Karpas-422 (cell line): ENCODE data around the gene MRFAP1. TPM values are rescaled to one million over a fixed set of nuclear protein-coding genes. Genes with fewer than 3 reads are reported as not detected.
"Not testable (repeated sequence)": the region's sequence is repeated elsewhere in the genome, so short reads cannot be mapped to it uniquely, and the experiment has no call there.

ENCODE experiments used
- DNase-seq: peaks from one replicate; pipeline ENCODE4 v3.0.0-alpha.2; 2015
- H2AFZ ChIP-seq: fragments of 200-600 bp; sonication (generic); 2 replicates; pipeline ENCODE4 v1.6.1; 2014; ENCODE audit warnings: antibody characterized with exemption, low read length, mixed read lengths
- H3K27ac ChIP-seq: fragments of 200-600 bp; sonication (generic); 2 replicates; pipeline ENCODE4 v1.5.1; 2014; ENCODE audit warnings: mild to moderate bottlenecking, low read length, moderate library complexity
- H3K27me3 ChIP-seq: fragments of 200-600 bp; sonication (generic); 2 replicates; pipeline ENCODE4 v1.6.1; 2014; ENCODE audit warnings: low read length, mixed read lengths
- H3K36me3 ChIP-seq: fragments of 200-600 bp; sonication (generic); 2 replicates; pipeline ENCODE4 v1.6.1; 2014; ENCODE audit warnings: low read length, mixed read lengths; ENCODE audit not compliant: insufficient read depth
- H3K4me1 ChIP-seq: fragments of 200-600 bp; sonication (generic); 2 replicates; pipeline ENCODE4 v1.6.1; 2014; ENCODE audit warnings: mild to moderate bottlenecking, low read length, mixed read lengths
- H3K4me2 ChIP-seq: fragments of 200-600 bp; sonication (generic); 2 replicates; pipeline ENCODE4 v1.6.1; 2014; ENCODE audit warnings: low read length, low read depth, mild to moderate bottlenecking; ENCODE audit not compliant: poor library complexity, severe bottlenecking
- H3K4me3 ChIP-seq: fragments of 200-600 bp; sonication (generic); 2 replicates; pipeline ENCODE4 v1.5.1; 2014; ENCODE audit warnings: mild to moderate bottlenecking, antibody characterized with exemption, low read length, mixed read lengths
- H3K79me2 ChIP-seq: fragments of 200-600 bp; sonication (generic); 2 replicates; pipeline ENCODE4 v1.6.1; 2014; ENCODE audit warnings: mild to moderate bottlenecking, low read length, mixed read lengths
- H3K9ac ChIP-seq: fragments of 200-600 bp; sonication (generic); 2 replicates; pipeline ENCODE4 v1.6.0; 2014; ENCODE audit warnings: low read length
- H3K9me2 ChIP-seq: fragments of 200-600 bp; sonication (generic), shearing (Covaris generic); replicated peaks from 2 replicates; pipeline ENCODE4 v1.6.0; 2014; ENCODE audit warnings: mild to moderate bottlenecking, low read length, moderate library complexity; ENCODE audit not compliant: insufficient read depth
- H3K9me3 ChIP-seq: fragments of 300-700, 200-600 bp; sonication (generic); 2 replicates; pipeline ENCODE4 v1.6.1; 2014; ENCODE audit warnings: low read length, mixed read lengths
- H4K20me1 ChIP-seq: fragments of 200-600 bp; sonication (generic); 2 replicates; pipeline ENCODE4 v1.6.1; 2014; ENCODE audit warnings: mild to moderate bottlenecking, antibody characterized with exemption, low read length, low read depth; ENCODE audit not compliant: insufficient read depth
- total RNA-seq: library from RNA; depleted of rRNA; stranded (reverse); fragments of >200 nt; shearing (Covaris generic); gene quantifications from 2 replicates; pipeline ENCODE4 v1.2.3, GENCODE V29; 2014; ENCODE audit warnings: low replicate concordance

Gene MRFAP1
- total RNA-seq, 1 experiment from 2014 or later: 28.8 TPM

DNA sequence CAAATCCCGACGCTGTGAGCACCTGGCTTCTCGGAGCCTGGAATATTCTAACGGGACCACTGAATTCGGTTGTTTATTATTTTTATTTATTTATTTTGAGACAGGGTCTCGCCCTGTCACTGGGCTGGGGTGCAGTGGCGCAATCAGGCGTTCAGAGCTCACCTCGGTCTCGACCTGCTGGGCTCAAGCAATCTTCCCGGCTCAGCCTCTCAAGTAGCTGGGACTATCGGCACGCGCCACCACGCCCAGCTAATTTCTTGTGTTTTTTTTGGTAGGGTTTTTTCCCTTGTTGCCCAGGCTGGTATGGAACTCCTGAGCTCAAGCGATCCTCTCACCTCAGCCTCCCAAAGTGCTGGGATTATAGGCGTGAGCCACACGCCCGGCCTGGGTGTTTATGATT lies 31.6 kb downstream of the MRFAP1 start:
- H2AFZ ChIP-seq: no peak overlapping the region
- no peak for DNase-seq
- no peak overlapping the region for H3K27ac ChIP-seq
- H3K9me2 ChIP-seq: no peaks in the 10 kb centered on the region
- no peaks in the 10 kb centered on the region for H3K9me3 ChIP-seq
- H3K4me2 ChIP-seq: no peak overlapping the region
- no peaks in the 10 kb centered on the region for H3K27me3 ChIP-seq
- H4K20me1 ChIP-seq: no peaks in the 10 kb centered on the region
- H3K4me1 ChIP-seq: no peaks in the 10 kb centered on the region
- H3K4me3 ChIP-seq: no peak overlapping the region
- no peaks in the 10 kb centered on the region for H3K79me2 ChIP-seq
- no peaks in the 10 kb centered on the region for H3K36me3 ChIP-seq
- no peak overlapping the region for H3K9ac ChIP-seq

- H3K4me2 ChIP-seq, H3K27ac ChIP-seq, H3K79me2 ChIP-seq, H3K9me3 ChIP-seq, H3K4me1 ChIP-seq, H4K20me1 ChIP-seq, H3K4me3 ChIP-seq, H2AFZ ChIP-seq, H3K9ac ChIP-seq, H3K27me3 ChIP-seq, H3K36me3 ChIP-seq, H3K9me2 ChIP-seq, DNase-seq: not testable (repeated sequence)
Observed at GRCh38 chr4:6672541-6673190, 32.2 kb downstream of the MRFAP1 start.

- H3K27ac ChIP-seq, H2AFZ ChIP-seq, H3K36me3 ChIP-seq, H3K9me2 ChIP-seq, H3K9ac ChIP-seq, DNase-seq, H3K4me1 ChIP-seq, H4K20me1 ChIP-seq, H3K4me2 ChIP-seq, H3K79me2 ChIP-seq, H3K4me3 ChIP-seq, H3K27me3 ChIP-seq, H3K9me3 ChIP-seq: not testable (repeated sequence)
Observed at GRCh38 chr4:6673191-6673659, 32.7 kb downstream of the MRFAP1 start.

- Histone ChIP-seq H3K27ac (no peak overlapping the region), H3K9me2 (no peaks in the 10 kb centered on the region), H3K79me2 (no peaks in the 10 kb centered on the region), H3K4me1 (no peaks in the 10 kb centered on the region), H3K9ac (no peak overlapping the region), H2AFZ (no peak overlapping the region), H4K20me1 (no peaks in the 10 kb centered on the region), H3K27me3 (no peaks in the 10 kb centered on the region), H3K9me3 (no peaks in the 10 kb centered on the region), H3K4me3 (no peak overlapping the region), H3K4me2 (no peak overlapping the region), H3K36me3 (no peaks in the 10 kb centered on the region)
- DNase-seq: no peak
Observed at GRCh38 chr4:6673660-6674499, 33.4 kb downstream of the MRFAP1 start.

DNA sequence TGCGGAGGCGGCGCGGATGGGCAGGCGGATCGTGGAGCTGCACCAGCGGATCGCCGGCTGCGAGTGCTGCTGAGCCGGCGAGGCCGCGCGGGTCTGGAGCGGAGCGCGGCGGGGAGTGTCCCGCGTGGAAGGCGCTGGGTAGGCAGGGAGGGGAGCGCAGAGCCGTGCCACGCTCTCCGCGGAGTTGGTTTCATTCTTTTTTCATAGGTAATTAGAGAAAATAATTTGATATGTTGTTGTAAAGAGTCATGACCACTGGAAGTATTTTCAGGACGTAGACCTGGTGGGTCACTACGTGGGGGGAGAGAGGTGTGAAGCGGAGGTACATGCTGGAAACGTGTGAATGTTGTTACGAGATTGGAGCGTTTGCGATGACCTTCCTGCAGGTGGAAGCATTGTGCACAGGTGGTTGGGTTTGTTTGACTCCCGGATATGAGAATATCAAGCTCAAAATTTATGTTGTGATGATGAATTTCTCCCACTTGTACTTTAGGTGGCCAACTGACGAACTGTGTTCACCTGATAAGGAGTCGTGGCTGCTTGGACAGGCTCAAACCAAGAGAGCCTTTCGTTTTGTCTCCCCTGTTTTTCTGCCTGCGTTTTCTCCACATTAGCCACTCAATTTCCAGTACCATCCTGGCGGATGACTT lies 34.1 kb downstream of the MRFAP1 start:
- Histone ChIP-seq H3K79me2 (no peaks in the 10 kb centered on the region), H4K20me1 (no peaks in the 10 kb centered on the region), H3K4me1 (no peaks in the 10 kb centered on the region), H3K4me3 (no peak overlapping the region), H3K27me3 (no peaks in the 10 kb centered on the region), H3K36me3 (no peaks in the 10 kb centered on the region), H3K9me2 (no peaks in the 10 kb centered on the region), H2AFZ (no peak overlapping the region), H3K9ac (no peak overlapping the region), H3K4me2 (no peak overlapping the region), H3K9me3 (no peaks in the 10 kb centered on the region), H3K27ac (no peak overlapping the region)
- peak; percentile 46 for DNase-seq

DNA sequence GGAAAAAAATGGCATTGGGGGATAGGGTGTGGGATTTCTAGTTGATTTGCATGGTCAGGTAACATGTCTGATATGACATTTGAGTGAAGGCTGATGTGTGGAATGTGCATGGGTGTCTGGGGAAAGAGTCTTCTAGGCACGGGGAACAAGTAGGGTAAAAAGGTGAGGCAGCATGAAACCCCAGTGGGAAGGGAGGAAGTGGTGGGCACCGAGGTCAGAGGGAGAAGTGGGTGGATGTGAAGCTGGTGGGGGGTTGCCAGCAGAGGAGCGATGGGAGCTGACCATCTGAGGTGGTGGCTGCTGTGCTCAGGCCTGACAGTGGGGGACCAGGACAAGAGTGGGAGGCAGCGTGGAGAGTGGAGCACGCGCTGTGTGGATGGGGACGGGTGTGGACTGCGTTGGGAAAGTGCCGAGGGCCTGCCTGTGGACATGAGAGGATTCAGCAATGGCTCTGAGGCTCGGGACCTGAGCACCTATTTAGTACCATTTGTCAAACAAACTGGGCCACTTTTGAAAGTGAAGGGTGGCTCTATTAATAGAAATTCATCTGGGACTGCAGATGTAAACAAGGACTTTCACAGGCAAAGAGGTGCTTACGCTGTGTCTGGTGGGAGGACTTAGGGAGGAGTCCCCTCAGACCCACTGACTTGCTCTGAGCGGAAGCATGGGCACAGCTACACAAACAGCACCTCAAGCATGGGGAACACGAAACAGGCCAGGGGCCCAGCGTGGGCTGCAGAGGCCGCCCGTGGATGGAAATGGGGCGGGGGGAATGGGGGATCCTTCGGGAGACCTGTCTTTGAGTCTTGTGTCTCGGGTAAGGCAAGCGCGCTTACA lies 36.5 kb downstream of the MRFAP1 start:
- Histone ChIP-seq H4K20me1 (no peaks in the 10 kb centered on the region), H3K4me2 (no peak overlapping the region), H3K79me2 (no peaks in the 10 kb centered on the region), H3K9me3 (no peaks in the 10 kb centered on the region), H3K27me3 (no peaks in the 10 kb centered on the region), H3K9me2 (no peaks in the 10 kb centered on the region), H3K9ac (no peak overlapping the region), H3K27ac (no peak overlapping the region), H3K4me1 (no peaks in the 10 kb centered on the region), H2AFZ (no peak overlapping the region), H3K36me3 (no peaks in the 10 kb centered on the region), H3K4me3 (no peak overlapping the region)
- no peak for DNase-seq

- no peak for DNase-seq
- no peaks in the 10 kb centered on the region for H3K79me2 ChIP-seq
- no peak overlapping the region for H3K9ac ChIP-seq
- H2AFZ ChIP-seq: no peak overlapping the region
- no peak overlapping the region for H3K27ac ChIP-seq
- no peaks in the 10 kb centered on the region for H3K9me2 ChIP-seq
- no peaks in the 10 kb centered on the region for H3K36me3 ChIP-seq
- H3K4me2 ChIP-seq: no peak overlapping the region
- H3K4me1 ChIP-seq: no peaks in the 10 kb centered on the region
- H3K9me3 ChIP-seq: no peaks in the 10 kb centered on the region
- H4K20me1 ChIP-seq: no peaks in the 10 kb centered on the region
- H3K27me3 ChIP-seq: no peaks in the 10 kb centered on the region
- no peak overlapping the region for H3K4me3 ChIP-seq
Observed at GRCh38 chr4:6680372-6681034, 40.0 kb downstream of the MRFAP1 start.
